Caki2 (cell line): ENCODE measurements around the gene FAM107B. TPM values are rescaled to one million over a fixed set of nuclear protein-coding genes. Genes with fewer than 3 reads are reported as not detected.
"Not testable (repeated sequence)": the region's sequence is repeated elsewhere in the genome, so short reads cannot be mapped to it uniquely, and the experiment has no call there.

Experiments used
- DNase-seq: peaks from one replicate; pipeline ENCODE4 v3.0.0-alpha.2; 2015; ENCODE audit warnings: low read depth
- in situ Hi-C: cut with HindIII; loops from 2 replicates; pipeline ENCODE4 v1.10.0; 2016; ENCODE audit warnings: low sequenced_read_pairs, low pct_unique_long_range_greater_than_20kb, mixed read lengths
- total RNA-seq: library from RNA; depleted of rRNA; stranded (reverse); fragments of >200 nt; shearing (Covaris generic); gene quantifications from 2 replicates; pipeline ENCODE4 v1.2.3, GENCODE V29; 2014; ENCODE audit warnings: low replicate concordance

The FAM107B gene
- total RNA-seq, 1 experiment from 2014 or later, result 125 TPM

DNA sequence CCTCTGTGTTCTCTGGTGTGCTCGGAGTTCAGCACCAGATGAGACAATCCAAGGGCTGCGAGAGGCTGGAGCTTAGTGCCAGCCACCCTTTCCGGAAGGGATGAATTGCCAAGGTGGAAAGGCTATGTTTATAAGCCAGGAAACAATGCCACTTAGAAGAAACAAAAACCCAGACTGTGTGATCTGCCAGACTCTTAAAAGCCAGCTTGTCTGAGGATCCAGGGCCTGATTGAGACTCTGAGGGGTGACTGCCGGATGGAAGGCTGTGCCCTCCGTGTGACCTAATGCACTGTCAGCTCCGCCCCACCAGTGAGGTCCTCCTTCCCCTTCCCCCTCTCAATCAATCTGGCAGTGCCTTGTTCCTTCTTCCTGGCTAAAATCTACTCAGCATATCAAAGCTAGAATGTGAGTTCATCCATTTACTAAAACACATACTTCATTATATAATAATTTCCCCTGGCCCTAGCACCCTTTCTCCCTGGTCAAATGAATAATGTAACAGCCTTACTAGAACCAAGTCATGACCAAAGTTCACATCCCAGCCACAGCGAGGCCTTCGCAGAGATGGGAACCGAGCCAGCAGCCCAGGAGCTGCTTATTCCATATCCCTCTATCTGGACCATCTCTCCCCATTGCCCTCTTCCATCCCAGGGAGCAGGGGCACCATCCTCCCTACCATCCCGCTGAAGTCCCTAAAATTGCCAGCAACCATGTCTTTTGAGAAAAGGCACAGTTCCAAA, 25.5 kb downstream of the FAM107B start:
- DNase-seq, result no peak
- in situ Hi-C loops, result no loop called here

DNA sequence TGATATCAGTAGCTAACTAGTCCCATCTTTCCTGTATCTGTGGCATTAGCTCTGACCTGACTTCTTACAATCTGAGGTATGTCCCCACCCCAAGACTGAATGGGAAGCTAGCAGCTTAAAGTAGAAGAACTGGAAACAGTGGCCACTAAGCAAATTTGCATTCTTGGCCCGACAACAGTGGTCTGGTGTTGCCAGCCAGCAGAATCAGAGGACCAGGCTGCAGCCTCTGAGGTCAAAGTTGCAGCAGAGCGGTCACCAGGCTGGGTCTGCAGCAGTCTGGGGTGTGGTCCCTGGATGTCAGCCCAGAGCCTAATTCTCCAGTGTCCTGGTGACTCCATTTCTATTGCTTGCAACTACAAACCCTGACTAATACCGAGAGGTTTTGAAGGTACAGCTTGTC, 26.3 kb downstream of the FAM107B start:
- in situ Hi-C loops, result no loop called here
- DNase-seq, result no peak

DNA sequence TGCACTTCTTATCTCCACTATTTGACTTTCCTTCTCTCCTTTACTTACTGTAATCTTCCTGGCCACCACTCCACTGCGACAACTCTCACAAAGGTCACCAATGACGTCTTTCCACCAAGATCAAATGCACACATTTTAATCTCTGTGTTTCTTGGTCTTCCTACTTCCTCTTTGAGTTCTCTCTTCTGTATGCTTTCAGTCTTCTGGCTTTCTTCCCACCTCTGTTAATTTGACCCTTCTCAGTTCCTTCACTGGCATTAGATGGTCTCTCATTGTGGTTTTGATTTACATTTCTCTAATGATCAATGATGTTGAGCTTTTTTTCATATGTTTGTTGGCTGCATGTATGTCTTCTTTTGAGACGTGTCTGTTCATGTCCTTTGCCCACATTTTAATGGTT, 31.9 kb downstream of the FAM107B start:
- in situ Hi-C loops, result no loop called here
- no peak for DNase-seq

DNA sequence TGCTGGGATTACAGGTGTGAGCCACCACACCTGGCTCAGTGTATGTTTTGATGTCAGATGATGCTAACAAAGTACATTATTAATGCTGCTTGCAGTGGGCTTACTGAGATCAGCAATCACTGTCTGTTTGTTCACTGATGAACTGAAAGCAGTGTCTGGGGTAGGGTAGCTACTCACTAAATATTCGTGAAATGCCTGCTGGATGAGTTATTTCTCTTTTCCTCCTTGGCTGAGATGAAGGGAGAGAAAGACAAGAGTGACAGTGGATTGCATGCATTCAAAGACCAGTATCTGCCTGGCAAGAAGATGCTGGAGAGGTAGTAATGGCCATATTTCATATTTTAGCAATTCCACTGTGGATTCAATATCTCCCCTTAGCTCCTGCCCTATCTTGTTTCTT, 32.3 kb downstream of the FAM107B start:
- DNase-seq, result no peak
- in situ Hi-C loops, result no loop called here

DNA sequence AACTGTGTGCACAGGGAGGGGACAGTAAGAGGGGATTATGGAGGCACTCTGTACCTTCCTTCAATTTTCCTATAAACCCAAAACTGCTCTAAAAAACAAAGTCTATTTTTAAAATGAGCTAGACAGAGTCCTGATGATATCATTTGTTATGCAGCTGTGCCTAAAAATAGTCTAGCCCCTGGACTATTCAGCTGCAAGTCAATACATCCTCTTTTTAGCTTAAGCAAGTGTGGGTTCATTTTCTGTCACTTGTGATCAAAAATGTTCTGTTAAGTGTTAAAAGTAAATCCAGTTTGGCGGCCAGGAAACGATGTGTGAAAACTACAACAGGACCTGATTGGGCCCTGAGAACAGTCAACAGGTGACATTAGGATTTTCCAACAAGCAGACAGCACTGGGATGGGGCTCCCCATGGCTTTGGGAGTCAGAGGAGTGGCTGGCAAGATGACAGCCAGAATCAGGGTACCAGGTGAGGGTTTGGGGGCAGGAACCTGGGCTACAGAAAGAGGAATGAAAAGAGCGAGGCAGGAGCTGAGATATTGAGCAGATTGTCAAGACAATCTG, 33.9 kb downstream of the FAM107B start:
- in situ Hi-C loops, result no loop called here
- no peak for DNase-seq

DNA sequence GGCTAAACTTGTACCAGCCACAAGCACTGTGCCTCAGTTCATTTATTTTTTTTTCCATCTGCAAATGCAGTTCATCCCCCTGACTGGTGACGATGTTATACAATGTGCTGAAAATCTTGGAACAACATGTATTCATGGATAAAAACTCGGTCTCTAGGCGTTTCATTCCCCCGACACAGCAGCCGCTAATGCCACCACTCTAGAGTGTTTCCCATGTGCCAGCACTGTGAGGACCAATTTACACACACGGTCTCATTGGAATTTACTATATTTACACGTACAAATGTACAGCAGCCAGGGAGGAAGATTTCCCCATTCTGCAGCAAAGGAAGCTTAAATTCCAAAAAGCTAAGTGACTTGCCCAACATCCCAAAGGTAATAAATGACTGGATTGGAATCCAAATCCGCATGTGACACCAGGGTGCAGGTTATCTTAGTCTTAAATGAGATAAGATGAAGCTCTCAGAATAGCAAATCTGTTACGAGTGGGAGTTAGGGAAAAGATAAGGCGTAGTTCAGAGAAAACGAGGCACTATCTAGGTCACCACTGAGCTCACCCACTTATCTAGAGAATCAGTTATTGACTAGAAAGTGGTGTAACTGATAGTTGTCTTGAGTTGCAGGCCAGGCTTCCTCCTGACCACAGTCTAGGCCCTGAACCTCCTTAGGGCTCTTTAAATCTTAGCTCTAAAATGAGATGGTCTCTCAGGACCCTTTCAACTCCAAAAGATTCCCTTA, 36.7 kb downstream of the FAM107B start:
- no peak for DNase-seq
- in situ Hi-C loops, result no loop called here

DNA sequence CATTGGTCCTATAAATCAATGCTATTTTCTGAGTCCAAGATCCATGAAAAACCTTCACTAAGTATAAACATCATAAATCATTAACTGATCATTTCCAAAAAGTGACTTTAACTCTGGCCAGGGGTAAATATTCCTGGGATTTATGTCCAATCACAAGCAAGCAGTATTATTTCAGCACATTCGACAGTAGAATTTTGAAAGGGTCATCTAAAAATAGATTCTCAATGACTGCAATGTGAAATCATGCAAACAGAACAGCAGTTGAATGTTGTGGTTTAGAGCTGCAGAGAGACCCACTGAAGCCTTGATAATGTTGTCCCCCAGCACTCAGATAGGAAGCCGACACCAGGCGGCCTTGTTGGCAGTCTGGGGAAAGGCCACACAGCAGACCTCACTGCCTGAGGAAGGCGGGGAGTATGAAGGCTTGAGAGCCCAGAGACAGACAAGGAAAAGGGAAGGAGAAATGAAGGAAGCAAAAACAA, 38.1 kb downstream of the FAM107B start:
- DNase-seq, result no peak
- in situ Hi-C loops, result no loop called here

DNA sequence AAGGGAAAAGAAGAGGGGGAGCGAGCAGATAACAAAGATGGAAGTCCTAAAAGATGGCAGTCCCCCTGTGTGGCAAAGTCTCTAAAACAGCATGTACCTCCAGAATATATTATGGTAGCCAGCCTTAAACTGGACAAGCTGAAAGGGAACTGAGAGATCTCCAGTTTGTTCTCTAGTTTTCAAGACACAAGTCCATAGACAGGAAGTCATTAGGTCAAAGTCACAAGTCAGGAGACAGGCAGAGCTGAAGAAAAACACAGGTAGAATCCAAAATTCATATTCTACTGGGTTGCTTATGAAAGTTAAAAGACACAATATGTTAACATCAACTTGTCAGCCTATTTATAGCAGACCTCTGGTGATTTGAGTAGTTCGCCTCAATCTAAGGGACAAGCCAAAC, 38.7 kb downstream of the FAM107B start:
- DNase-seq, result no peak

DNA sequence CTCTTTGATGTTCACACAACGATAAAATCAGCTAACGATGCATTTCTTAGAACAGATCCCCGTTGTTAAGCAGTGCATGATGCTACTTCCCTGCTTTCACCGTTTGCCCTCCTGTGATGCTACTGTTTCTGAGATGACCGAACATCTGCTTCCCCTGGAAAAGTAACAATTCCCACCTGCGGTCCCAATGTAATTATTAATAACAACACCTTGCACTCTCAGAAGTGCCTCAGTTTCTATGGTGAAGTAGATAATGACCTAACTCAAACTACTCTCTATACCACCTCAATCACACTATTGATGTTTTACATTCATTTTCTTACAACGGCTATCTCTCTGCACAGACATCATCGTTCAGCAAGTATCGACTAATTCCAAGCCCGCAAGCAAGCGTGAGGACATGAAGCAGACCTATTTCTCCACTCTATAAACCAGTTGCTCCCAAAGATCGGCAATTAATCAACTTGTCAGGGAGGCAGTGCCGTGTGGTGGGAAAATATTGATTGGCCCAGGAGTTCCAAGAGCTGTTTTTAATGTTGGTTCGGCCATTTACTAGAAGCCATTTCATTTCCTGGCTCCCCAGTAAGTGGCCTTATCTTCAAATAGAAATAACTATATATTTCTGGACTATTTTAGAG, 42.7 kb downstream of the FAM107B start:
- no peak for DNase-seq
- in situ Hi-C loops, result no loop called here

More for the DNA sequence above, 38.7 kb downstream of the FAM107B start:
- in situ Hi-C loops, result no loop called here

DNA sequence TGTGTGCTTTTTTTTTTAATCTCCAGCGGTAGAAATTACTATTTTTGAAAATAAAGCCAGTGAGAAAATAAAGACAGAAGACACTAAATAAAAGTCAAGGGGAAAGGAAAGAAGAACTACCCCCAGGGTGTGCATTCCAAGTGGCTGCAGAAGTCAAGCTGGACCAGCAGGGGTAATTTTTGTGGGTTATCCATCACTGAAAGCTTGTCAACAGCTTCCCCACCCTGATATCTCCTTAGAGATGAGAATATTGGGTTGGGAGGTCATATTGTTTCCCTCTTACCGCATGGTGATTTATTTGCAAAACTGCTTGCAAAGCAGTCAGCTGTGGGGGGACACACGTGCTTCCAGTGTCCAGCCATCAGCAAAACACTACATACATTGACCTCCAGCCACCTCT, 46.4 kb downstream of the FAM107B start:
- no peak for DNase-seq
- in situ Hi-C loops, result no loop called here

DNA sequence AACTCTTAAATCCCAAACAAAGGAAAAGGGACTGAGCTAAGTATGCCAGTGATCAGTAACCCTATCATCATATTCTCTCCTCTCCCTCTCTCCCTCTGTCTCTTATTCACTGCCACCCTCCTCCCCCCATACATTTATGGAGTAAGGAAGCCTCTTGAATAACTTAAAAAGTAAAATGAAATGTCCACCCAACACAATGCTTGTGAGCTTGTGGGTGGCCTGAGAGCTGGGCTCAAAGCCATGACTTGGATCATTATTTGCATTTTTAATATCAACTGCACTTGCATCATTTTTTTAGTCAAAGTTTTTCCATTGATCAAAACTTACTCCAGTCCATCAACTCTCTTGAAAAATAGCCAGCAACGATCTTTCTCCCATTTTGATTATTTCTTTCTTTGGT, 46.8 kb downstream of the FAM107B start:
- in situ Hi-C loops, result no loop called here
- DNase-seq, result no peak

DNA sequence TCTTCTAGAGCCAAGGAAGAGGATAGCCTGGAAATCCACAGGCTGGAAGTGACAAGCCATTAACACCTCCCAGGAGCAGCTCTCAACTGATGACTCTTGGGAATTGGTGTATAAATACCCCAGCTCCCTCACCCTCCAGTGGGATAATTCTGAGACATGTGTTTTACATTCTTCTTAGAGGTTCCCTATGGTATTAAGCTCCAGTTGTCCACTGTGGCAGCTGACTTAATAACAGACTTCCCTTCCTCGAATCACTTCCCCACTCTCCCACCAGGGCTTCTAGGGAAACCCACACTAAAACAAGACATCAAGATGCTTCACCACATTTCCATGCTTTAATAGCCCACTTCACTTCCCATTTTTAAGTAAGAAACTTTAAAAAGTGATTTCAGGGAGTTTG, 47.2 kb downstream of the FAM107B start:
- DNase-seq, result no peak
- in situ Hi-C loops, result no loop called here

DNA sequence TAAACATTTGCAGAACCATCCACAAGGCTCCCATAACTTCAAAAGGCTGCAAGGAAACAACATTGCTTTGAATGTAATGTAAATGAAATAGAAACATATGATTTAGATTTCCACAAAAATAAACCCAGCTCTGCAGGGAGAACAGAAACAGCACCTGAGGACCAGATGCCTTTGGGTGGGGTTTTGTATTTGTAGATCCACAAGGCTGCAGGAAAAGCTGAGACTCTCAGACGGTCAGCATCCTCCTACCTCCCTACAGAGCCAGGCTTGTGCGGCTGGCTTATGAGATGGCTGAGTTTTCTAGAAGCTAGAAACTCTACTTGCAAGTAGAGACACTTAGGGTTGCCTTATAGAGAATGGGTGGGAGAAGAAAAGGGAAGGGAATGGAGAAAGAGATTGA, 49.8 kb downstream of the FAM107B start:
- DNase-seq, result no peak
- in situ Hi-C loops, result no loop called here

DNA sequence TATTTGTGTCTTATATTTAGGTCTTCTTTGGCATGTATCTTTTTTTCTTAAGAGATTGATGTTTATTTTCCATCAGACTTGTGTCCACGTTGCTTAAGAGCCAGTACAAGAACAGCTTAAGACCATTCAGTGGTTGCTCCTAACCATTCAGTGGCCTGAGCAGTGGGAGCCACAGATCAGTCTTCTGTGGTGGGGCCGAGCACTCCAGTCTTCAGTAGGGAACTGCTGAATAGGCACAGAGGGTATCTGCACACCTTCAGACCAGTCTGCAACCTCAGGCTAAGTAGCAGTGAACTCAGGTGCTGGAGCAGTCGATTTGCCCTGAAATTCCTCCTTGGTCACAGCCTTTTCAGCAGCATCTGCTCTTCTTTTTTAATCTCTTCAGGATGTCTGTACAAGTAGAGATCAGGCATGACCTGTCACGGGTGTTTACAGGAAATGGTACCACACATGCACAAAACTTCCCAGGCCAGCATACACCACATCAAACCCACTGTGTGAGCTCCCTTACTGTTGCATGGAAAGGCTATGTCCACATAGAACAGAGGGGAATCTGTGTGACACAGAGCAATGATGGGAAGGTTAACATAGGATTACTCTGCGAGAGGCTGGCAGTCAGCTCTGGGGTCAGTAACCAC, 51.5 kb downstream of the FAM107B start:
- in situ Hi-C loops, result no loop called here
- no peak for DNase-seq

DNA sequence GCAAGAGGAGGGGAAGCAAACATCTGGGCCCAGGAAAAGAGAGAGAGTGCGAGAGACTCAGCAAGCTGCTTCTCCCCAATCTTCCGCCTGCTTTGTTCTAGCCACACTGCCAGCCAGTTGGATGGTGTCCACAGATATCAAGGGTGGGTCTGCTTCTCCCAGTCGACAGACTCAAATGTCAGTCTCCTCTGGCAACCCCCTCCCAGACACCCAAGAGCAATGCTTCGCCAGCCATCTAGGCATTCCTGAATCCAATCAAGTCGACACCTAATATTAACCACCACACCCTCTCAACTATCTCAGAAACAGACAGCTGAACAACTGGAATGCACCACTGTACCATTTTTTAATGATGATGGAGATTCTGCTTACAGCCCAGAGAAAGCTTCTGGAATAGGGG, 57.1 kb downstream of the FAM107B start:
- no peak for DNase-seq
- in situ Hi-C loops, result no loop called here

DNA sequence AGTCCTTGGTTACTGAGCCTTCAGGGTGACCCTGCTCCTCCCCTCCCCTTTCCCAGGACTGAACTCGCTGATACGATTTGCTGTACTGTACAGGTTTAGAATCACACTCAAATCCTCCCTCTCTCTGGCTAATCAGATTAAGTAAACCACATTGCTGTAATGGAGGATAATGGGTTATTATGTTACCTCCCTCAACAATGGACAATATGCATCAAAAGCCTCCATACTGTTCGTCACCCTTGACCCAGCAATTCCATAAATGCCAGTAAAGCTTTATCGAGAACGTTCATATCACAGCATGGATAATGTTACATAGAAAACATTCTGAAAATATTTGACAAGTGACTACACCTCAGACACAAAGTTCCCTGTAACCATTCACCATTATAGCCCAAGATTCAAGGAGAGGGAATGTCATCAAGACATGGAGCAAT, 61.7 kb downstream of the FAM107B start:
- no peak for DNase-seq
- in situ Hi-C loops, result no loop called here

DNA sequence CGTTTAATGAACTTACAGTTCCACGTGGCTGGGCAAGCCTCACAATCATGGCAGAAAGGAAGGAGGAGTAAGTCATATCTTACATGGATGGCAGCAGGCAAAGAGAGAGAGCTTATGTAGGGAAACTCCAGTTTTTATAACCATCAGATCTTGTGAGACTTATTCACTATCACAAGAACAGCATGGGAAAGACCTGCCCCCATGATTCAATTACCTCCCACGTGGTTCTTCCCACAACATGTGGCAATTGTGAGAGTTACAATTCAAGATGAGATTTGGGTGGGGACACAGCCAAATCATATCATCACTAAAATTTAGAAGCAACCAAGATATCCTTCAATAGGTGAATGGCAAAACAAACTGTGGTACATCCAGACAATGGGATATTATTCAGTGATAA, 65.4 kb downstream of the FAM107B start:
- in situ Hi-C loops, DNase-seq: not testable (repeated sequence)

DNA sequence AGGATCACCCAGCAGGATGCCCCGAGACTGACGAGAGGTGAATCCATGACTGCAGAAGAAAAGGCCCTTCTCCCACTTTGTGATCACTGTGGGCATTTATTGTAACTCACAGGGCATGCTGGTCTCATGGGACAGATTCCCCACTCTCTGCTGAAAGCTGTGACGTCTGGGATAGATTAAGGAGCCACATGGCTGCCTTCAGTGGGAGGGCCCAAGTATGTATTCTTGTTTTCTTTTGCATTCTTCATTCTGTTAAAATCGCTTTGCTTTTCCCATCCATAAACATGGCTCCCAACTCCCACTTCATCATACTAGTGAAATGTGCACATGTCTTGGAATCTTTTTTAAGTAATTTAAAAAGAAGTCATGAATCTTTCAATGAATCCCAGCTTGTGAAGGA, 67.2 kb downstream of the FAM107B start:
- DNase-seq, result no peak

More for the DNA sequence above, 67.2 kb downstream of the FAM107B start:
- in situ Hi-C loops, result no loop called here
